ENCODE results near the gene CFAP141.
"Not testable (repeated sequence)": the region's sequence is repeated elsewhere in the genome, so short reads cannot be mapped to it uniquely, and the experiment has no call there.

CFAP141 gene

DNA sequence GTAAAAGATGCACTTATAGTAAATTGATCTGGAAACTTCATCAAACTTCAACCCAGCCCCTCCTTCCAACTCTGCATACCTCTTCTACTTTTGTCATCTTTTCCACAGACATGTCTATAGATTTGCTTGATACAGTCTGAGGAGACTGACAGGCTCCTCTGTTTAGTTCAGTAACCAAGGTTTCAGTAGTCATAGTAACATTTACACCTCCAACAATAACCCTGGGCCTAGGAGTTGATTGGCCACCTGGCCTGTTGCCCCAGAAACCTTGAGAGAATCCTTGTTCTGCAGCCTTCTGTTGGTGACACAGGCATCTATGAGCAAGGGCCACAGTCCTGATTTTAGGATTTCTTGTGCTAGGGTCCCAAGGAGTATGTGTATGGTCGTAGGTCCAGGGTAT is at the start of gene CFAP141:
CFAP141 (minus strand) TSS at position 138 of the 400 bp plus-strand sequence; CDS start at position 112, 26 bp downstream.
- no peak for DNase-seq

- DNase-seq, result no peak
Observed at GRCh38 chr1:154253671-154254070, 47.5 kb upstream of the CFAP141 start.

DNA sequence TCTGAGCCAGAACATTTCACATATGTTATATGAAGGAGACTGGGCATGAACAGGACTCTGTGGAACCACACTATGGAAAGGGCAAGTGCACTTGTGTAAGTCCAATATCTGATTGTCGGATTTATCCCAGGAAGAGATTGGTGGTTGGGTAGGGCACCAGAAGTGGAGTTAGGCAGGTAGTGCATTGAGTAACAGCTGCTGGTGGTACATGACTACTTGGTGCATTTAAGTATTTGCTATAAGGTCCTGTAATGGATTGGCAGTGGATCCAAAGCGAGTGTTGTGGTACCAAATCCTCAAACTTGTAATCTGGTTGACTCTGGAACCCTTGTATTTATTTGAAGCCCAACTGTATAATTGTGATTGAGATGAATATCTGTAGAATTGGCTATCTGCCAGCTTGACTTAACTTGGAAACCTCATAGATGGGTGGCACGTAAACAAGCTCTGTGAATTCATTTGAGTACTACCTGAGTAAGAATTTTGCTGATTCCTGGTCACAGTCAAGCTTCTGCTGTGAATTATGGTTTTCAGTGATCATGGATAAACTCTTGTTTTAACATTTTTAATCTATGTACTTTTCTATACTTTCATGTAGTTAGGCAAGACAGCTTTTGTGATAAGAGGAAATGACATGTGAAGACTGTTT is 35.7 kb upstream of the CFAP141 start:
- DNase-seq, result no peak

DNA sequence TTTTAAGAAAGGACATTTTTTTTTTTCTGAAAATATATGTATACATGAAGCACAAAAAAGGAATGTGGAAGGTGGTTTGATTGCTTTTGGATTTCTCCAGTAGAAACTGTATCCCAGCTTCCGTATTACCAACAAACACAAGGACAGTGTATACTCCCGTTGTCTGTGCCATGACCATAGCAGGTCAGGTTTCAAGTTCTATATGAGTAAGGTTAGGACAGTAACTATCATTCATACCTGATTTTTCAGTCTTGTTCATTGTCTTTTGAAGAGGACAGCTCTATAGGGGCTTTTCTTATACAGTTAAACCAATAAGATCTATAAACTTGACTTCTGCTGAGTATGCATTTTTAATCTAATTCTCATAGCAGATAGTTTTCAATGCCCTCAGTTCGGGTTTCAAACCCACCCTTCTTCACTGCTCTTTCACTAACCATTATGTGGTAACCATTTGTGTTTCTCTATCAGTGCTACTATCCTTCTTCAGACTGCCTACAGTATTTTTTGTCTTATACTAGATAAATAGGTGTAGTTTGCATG is 34.2 kb upstream of the CFAP141 start:
- no peak for DNase-seq

- DNase-seq, result no peak
Observed at GRCh38 chr1:154239491-154239890, 33.4 kb upstream of the CFAP141 start.

GRCh38 chr1:154237880-154238506 is 31.9 kb upstream of the CFAP141 start:
- no peak for DNase-seq

DNA sequence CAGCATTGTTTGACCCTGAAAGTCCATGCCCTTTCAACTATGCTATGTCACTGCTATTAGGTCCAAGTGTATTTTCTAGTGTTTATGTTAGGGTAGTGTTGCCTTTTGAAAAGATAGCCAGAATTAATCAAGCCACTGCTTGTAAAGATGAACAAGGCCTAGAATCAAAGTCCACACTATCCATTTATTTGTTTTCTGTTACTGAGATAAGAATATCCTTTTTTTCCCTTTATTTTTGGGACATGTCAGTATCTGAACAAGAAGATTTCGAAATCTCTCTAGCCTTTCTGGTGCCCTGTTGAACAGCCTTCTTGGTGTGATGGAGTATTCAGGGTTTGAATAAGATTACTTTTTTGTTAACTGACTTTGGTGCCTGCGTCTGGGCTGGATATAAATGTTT is 31.3 kb upstream of the CFAP141 start:
- DNase-seq, result no peak

GRCh38 chr1:154236855-154237254 is 30.7 kb upstream of the CFAP141 start:
- no peak for DNase-seq

GRCh38 chr1:154233127-154233526 is 27.0 kb upstream of the CFAP141 start:
- not testable (repeated sequence) for DNase-seq

- DNase-seq, result not testable (repeated sequence)
Observed at GRCh38 chr1:154231112-154231511, 25.0 kb upstream of the CFAP141 start.

DNA sequence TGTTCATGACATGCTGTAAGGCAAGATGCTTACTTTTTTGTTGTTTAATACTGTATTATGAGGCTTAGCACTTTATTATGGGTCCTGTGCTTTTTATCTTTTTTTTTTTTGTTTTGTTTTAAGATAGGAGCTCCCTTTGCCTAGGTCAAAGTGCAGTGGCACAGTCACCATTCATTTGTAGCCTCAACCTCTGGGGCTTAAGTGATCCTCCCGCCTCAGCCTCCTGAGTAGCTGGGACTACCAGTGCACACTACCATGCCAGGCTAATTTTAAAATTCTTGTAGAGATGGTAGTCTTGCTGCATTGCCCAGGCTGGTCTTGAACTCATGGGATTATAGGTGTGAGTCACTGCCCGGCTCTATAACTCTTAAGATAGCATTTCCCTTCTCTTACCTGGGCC is 19.2 kb upstream of the CFAP141 start:
- no peak for DNase-seq

- peak; percentile 29 for DNase-seq
Observed at GRCh38 chr1:154223621-154224020, 17.5 kb upstream of the CFAP141 start.

DNA sequence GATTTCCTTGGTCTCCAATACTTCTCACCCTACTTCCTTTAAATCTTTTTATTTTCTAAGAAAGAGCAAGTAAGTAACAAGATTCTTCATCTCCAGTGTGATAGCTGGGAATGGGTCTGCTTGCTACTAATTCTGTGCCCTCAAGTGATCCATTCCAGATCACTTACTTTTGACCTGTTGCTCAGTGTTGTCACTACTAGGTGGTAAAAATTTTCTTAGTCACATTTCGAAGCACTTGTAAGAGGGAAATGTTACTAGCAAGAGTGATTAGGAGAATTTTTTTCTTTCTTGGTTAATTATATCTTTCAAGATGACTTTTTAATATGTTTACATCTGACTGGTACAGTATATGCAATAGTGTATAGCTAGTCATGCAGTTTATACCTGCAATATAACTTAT is 16.8 kb upstream of the CFAP141 start:
- no peak for DNase-seq

DNA sequence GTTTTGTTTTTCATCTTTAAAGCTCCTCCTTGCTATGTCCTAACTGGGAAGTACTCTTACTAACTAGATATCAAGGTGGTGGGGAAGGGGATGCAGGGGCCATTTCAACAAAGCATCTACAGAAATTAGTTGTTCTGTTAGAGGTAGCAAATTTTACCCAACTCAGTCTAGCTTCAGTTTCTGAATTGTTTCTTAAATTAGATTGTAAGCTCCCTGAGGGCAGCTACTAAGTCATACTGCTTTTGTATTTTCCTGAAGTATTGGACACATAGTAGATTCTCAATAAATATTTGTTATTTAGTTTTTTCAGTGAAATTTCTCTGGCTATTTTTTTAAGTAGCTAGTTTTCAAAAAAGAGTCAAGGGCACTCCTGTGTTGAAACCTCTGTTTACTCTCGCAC is 16.4 kb upstream of the CFAP141 start:
- no peak for DNase-seq

GRCh38 chr1:154221278-154222001 is 15.3 kb upstream of the CFAP141 start:
- peak; percentile 45 for DNase-seq

- no peak for DNase-seq
Observed at GRCh38 chr1:154220970-154221277, 14.8 kb upstream of the CFAP141 start.

GRCh38 chr1:154220071-154220969 is 14.2 kb upstream of the CFAP141 start, which contains the start of gene UBAP2L:
Gene UBAP2L, plus strand, starts transcription at chr1:154220955. Its CDS starts 4,169 bp downstream, at chr1:154225124.
- DNase-seq, result peak; percentile 100

DNA sequence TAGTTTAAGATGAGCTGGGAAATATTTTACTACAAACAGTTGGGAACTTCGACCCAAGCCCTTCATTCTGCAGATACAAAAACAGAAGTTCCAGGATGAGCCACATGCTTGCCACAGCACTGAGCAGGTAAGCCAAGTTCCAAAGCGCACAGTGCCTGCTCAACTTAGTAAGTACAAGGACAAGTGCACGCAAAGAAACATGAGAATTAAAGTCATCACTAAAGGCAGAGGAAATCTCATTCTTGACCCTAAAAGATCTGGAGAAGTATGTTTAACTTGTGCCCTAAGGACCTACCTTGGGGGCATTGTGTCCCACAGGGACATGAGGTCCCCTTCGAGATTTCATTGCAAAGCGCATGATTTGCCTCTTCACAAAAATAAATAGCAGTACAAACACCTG is 13.4 kb upstream of the CFAP141 start:
- peak; percentile 58 for DNase-seq

GRCh38 chr1:154218545-154218944 is 12.4 kb upstream of the CFAP141 start:
- no peak for DNase-seq

- DNase-seq, result peak; percentile 19
Observed at GRCh38 chr1:154213274-154213673, 7.1 kb upstream of the CFAP141 start.

GRCh38 chr1:154212083-154212482 is 6.0 kb upstream of the CFAP141 start:
- no peak for DNase-seq

GRCh38 chr1:154208677-154209388 is 2.7 kb upstream of the CFAP141 start:
- peak; percentile 46 for DNase-seq

Data from suppressor macrophage treated with lipopolysaccharide for 4 hours (primary cell).